Frontal cortex (tissue), 4 donors: ENCODE data around the gene GEMIN7. TPM values are rescaled to one million over a fixed set of nuclear protein-coding genes. Genes with fewer than 3 reads are reported as not detected.

Experiments used
- DNase-seq, 2 donors: peaks; one replicate each; pipeline ENCODE4 v3.0.0; 2012; ENCODE audit warnings: low spot score in 2 of 2
- FAIRE-seq: peaks from 2 replicates; lab custom pipeline; 2012; peaks lifted over from hg19 to GRCh38; lab: Jason Lieb, UNC
- total RNA-seq: library from RNA; depleted of rRNA; stranded (reverse); fragments of >200 nt; gene quantifications from one replicate; pipeline ENCODE4 v1.2.3, GENCODE V29; 2014
- donor health status: control.
- donor health status: control.
- donor health status: control.

GEMIN7 gene
- total RNA-seq, 1 donor from 2014 or later = 11.8 TPM

- peak; percentile 76 to 80 for DNase-seq
- FAIRE-seq = no peak
Measured at GRCh38 chr19:45059258-45059965, 19.6 kb upstream of the GEMIN7 start.

GRCh38 chr19:45061965-45062364 is 17.1 kb upstream of the GEMIN7 start:
- FAIRE-seq = no peak
- no peak for DNase-seq

- DNase-seq = peak in 1 of 2 donors; percentile 7
- FAIRE-seq = no peak
Measured at GRCh38 chr19:45063851-45064801, 14.9 kb upstream of the GEMIN7 start.

GRCh38 chr19:45066921-45067661 is 12.0 kb upstream of the GEMIN7 start:
- FAIRE-seq (no peak), DNase-seq (peak in 1 of 2 donors; percentile 26)

GRCh38 chr19:45068041-45068440 is 11.0 kb upstream of the GEMIN7 start:
- FAIRE-seq = no peak
- peak in 1 of 2 donors; percentile 6 for DNase-seq

- FAIRE-seq = no peak
- DNase-seq = peak in 1 of 2 donors; percentile 24
Measured at GRCh38 chr19:45069056-45069455, 10.0 kb upstream of the GEMIN7 start.

- FAIRE-seq (no peak), DNase-seq (no peak)
Measured at GRCh38 chr19:45070214-45070613, 8.8 kb upstream of the GEMIN7 start.

- DNase-seq (no peak), FAIRE-seq (no peak)
Measured at GRCh38 chr19:45070861-45071544, 8.1 kb upstream of the GEMIN7 start.

GRCh38 chr19:45071545-45071938 is 7.5 kb upstream of the GEMIN7 start:
- DNase-seq (no peak), FAIRE-seq (no peak)

- FAIRE-seq (no peak), DNase-seq (no peak)
Measured at GRCh38 chr19:45071969-45072790, 6.9 kb upstream of the GEMIN7 start.

- no peak for FAIRE-seq
- DNase-seq = no peak
Measured at GRCh38 chr19:45074744-45075300, 4.2 kb upstream of the GEMIN7 start.

GRCh38 chr19:45075301-45076028 is 3.6 kb upstream of the GEMIN7 start:
- DNase-seq (peak in 1 of 2 donors; percentile 68), FAIRE-seq (no peak)

GRCh38 chr19:45076029-45076850 is 2.8 kb upstream of the GEMIN7 start, which contains the start of gene ZNF296:
ZNF296 (minus strand) TSS chr19:45076478; CDS start chr19:45076373, 105 bp downstream.
- FAIRE-seq = no peak
- DNase-seq = peak; percentile 65 to 76

- DNase-seq (no peak), FAIRE-seq (no peak)
Measured at GRCh38 chr19:45076851-45077730, 2.0 kb upstream of the GEMIN7 start.

GRCh38 chr19:45078390-45079062 is 534 bp upstream of the GEMIN7 start:
- FAIRE-seq (no peak), DNase-seq (no peak)
